Pons (tissue), 1 donor: ENCODE measurements around the gene SUMO1.

Experiments used
- DNase-seq: peaks from one replicate; pipeline ENCODE4 v3.0.0-alpha.2; 2016; ENCODE audit warnings: low spot score

SUMO1 gene

DNA sequence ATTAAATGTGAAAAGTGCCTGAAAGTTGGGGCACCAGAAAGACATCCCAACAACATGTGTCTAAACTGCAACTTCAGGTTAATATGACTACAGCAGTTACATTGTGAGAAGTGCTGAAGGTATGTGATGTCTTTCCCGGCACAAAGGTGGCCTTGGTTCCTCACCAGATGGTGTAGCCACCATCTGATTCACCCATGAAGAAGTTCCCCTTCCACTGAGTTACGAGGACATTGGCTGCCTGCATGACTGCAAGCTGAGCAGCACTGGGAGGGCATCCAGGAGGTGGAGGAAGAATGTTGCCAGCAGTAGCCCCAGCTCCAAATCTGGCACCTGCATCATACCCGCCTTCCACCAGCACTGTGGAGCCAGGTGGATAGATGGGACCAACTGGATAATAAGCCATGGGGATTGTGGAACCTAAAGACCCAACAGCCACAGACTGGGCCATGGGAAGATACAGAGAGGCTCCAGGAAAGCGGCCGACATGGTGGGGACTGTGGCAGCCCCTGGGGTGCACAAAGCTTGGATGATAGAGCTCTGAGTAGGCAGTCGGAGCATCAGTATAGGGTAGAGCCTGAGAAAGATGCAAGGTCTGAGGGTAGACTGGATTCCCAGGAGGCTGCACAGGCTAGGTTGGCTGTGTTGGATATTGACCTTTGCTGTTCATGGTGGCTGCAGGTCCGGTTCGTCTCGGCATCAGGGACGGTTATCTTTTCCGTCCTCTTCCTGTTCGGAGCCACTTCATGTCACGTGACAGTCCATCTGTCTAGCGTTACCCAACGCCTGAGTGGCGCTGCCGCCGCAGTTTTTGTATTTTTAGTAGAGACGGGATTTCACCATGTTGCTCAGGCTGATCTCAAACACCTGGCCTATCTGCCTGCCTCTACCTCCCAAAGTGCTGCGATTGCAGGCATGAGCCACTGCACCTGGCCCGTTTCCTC, 36.9 kb downstream of the SUMO1 start:
- DNase-seq: no peak

DNA sequence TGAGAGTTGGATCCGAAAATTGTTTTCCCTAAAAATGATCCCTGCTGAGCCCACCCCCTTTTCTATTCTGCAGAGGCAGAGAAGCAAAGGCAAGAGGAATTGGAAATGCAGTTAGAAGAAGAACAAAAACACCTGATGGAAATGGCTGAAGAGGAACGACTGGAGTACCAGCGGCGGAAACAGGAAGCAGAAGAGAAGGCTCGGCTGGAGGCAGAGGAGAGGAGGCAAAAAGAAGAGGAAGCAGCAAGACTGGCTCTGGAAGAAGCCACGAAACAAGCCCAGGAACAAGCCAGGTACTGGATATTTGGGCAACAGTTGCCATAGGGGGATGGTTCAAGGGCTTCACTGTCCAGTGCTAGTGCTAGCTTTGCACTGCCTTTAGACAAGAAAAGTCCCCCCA, 41.7 kb downstream of the SUMO1 start:
- no peak for DNase-seq

DNA sequence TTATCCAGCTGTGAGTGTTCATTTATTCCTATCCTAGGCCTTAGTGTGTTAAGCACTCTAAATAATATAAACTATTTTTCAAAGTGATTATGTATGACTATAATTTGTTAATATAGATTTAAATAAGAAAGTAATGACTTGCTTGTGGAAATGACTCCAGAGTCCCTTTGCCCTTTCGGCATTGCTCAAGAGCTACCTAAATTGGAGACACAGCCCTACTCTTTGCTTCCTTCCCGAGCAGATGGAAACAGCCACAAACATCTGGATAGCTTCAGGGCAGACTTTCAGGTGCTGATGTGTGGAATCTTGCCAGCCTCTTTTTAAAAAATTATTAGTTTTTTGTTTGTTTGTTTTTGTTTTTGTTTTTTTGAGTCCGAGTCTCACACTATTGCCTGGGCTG, 44.0 kb downstream of the SUMO1 start:
- DNase-seq: no peak

DNA sequence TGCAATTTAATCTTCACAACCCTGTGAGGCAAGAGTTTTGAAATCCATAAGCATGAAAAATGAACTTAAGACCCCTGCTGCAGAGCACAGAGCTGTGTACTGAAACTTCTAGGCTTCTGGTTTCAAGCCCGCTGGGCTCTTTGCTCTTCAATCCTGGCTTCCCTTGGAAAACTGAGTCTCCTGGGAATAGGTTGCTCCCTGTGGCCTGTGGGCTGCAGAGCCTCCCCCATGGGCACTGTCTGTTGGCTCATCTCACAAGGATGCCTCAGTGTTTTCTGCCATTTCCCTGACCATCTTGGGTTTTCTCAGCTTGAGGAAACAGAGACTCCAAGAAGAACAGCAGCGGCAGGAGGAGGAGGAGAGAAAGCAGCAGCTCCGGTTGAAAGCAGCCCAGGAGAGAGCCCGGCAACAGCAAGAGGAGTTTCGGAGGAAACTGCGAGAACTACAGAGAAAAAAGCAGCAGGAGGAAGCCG, 44.5 kb downstream of the SUMO1 start:
- no peak for DNase-seq

DNA sequence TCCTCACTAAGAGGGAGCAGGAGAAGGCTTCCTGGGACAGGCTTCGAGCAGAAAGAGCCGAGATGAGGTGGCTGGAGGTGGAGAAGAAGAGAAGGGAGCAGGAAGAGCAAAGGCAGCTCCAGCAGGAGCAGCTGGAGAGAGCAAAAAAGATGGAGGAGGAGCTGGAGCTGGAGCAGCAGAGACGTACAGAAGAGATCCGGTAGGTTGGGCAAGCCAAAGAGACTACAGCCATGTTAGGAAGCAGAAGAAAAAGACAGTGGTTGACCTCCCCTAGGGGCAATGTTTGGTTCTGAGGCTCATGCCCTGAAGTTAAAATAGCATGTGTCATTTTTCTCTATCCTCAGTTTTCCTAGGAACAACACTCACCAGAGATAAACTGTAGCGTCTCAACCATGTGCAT, 45.1 kb downstream of the SUMO1 start:
- no peak for DNase-seq

DNA sequence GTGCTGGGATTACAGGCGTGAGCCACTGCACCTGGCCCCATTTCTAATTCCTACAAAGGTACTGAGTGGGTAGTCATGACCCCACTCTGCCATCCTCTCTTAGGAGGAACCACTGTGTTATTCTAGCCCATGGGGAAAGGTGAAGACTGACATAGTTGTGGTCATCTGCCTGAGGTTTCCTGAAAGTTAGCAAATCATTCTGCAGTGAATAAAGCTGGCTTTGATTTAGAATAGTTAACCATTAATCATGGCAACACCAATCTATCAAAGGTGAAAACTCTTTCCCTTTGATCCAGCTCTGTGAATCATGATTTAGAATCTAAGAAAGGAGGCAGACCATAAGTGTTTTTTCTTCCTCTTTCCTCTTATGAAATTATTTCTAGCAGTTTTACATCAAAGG, 50.8 kb downstream of the SUMO1 start:
- no peak for DNase-seq

DNA sequence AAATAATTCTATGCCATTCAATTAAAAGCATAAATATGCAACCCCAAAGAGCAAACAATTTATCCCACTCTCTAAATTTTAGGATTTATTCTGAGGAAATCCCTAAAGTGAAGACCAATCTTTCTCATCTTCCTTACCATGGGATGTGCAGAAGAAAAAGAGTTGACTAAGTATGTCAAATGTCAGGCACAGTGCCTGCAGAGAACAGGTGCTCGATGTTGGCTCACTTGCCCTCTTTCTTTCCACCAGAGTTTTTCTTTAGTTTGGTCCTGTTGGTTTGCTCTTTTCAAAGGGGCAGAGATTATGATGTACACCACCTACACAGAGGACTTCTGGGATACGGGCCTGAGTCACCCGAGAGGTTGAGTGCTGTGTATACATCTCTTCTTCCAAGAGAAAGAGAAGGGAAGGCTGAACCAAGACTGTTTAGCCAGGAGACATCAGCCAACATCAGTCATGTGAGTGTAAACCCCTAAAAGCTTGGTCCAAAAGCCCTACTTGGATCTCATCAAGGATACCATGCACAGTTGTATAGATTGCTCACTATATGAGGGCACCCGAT, 51.7 kb downstream of the SUMO1 start:
- no peak for DNase-seq

DNA sequence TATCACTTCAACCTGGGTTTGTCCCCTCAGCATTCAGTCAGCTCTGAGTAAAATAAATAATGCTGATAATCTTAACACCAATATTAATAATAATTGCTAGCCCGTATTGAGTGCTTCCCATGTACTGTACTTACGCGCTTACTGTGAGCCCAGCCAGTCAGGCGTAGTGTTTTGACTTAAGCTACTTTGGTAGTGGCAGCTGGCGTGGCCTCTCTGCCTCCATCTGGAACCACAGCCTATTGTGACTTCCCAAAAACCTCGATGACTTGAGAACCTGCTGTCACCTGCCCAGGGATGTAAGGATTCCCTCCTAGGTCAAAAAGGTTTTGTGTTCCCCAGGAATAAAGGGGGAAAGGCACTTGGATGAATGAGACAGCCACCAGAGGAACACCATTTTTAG, 53.2 kb downstream of the SUMO1 start:
- DNase-seq: no peak

DNA sequence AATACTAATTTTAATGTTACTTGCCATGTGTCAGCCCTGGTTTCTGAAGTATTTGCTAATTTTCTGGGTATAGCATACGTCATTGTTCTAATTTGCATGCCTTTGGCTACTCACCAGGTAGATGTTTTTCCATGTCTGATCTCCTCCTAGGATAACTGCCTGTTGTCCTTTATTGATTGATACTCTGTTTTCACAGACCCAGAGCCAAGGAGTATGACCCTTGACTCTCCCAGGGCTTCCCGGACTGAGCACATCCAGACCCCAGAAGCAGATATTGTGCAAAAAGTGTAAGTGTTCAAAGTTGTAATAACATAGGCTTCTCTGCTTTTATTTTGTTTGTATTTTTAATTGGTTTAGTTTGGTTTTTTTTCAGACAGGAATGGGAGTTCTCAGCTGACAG, 53.8 kb downstream of the SUMO1 start:
- DNase-seq: no peak

DNA sequence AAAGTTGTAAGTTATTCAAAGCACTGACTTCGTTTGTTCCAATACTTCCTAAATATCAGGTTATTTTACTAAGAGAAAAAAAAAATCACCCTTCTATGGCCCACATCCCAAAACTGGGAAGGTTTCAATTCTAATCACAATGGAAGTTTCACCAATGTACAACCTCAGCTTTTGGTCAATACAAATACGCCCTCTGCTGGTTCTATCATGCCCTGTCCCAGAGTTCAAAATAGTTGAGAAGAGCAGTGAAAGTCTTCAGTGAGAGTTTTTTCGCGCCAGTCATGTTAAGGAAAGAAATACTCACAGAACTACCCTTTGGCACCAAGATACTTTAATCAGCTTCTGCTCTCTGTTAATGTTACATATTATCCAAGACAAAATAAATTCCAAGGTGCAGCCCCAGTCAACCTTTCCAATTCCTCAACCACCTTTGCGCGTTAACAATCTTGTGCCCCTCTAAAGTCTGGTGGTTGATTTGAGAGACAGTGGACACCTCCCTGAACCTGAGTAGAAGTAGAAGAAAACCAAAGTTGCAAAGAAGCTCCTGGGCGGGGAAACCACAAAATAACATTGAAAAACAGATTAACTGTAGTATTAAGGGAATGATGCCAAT, 59.9 kb downstream of the SUMO1 start:
- DNase-seq: peak; percentile 71

DNA sequence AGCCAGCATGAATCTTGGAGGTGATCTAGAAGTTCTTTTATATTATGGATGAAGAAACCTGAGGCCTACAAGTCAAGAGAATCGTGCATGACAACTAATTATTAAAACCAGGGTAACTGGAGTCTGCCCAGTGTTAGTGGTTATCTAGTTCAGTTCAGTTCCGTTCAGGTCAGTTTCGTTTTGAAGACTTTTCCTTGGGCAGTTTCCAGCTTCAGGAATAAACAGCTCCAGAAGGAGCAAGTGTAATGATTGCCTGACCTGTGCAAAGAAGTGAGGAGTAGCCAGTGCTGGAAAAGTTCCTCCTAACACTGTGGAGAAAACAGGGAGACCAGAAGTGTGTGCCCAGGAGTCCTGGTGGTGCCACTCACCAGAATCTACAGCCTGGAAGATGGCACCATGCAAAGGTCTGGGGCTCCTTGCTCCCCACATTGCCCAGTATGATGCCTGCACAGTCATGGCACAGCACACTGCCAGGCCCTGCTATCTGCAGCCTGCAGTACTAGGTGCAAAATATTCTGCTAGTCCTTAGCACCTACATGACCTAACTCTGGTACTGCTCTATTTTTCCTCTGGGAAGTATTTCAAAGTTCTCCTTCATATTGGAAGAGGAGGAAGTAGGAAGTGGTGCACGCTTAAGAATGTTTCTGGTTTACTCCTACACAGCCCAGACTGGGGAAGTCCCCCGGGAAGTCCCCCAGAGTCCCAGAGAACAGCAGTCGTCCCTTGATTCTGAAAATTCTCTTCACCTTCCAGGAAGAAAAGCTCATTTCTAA, 65.8 kb downstream of the SUMO1 start:
- DNase-seq: no peak

DNA sequence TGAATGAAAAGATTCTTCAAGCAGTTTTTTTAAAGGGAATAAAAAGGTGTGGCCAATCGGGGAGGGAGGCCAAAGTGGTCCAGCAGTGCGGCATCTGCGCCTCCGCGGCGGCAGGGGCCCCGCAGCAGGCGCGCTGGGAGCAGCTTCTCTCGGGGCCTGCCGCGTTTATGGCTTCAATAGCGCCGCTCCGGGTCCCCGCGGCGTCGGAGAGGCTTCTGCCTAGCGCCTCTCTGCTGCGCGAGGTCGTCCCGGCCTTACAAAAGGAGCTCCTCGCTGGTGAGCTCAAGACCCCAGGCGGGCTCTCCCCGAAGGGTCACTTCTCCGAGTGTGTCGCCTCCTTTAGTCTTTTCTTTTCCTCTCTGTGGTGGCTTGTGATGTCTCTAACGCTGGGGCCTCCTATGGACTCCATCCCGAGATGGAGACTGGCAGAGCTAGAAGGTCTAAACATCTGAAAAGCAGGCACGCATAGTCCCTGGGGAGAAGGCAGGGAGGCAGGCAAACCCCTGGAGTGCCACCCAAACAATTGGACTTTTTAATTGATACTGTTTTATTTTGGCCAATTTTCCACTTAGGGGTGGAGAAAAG, 67.1 kb downstream of the SUMO1 start:
- DNase-seq: no peak

DNA sequence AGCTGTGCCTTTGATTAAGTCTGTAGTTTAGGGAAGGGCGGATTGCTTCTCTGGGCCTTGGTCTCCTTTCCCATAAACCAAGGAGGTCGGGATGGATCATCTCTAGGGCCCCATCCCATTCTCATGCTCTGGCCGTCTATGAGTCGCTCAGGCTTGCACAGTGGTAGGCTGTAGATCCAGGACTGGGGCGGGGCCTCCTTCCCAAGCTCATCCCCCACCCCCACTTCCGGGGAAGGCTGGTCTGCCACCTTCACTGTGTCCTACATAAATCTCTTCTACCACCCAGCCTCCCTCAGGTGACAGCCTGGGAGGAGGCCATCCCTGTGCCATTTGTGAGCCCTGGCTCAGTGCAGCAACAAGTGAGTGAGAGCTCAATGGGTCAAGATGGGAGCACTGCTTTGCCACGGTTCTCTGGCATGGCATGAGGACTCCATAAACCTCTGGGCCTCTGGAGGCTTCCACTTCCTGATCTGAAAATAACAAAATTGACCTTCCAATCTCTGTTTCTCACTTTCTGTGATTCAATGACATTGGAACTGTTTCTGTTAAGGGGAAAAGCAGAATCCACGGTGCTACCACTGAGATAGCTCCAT, 68.5 kb downstream of the SUMO1 start:
- DNase-seq: no peak

DNA sequence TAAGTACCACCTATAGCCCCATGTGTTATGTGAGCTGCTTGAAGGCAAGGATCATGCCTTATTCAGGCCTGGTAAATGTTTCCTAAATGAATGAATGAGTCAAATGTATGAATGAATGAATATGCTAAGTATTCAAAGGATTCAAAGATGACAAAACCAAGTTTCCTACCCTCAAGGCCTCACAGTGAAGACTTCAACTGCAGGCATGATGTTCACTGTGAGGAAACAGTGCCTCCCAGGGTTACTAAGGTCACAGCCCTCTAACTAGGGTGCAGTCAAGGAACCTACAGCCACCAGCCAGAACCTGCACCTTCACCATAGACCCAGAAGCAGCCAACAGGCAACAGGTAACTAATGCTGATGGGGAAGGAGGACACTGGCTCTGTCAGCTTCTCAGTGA, 69.3 kb downstream of the SUMO1 start:
- DNase-seq: no peak

DNA sequence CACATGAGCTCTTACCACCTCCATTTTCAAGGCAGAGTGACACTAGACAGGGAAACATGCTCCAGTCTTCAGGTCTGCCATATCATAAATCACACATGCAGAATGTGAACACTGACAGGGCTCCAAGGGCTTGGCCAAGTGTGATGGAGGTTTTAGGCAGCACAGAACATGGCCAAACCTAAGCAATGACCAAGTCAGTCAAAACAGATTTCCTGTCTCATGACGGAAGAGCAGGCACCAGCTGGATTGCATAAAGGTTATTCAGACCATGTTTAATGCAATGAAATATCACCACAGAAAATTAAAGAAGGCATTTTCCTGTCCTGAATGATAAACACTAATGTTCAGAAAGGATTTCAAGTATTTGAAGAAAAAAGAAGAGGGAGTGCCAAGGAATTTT, 72.5 kb downstream of the SUMO1 start:
- DNase-seq: no peak

DNA sequence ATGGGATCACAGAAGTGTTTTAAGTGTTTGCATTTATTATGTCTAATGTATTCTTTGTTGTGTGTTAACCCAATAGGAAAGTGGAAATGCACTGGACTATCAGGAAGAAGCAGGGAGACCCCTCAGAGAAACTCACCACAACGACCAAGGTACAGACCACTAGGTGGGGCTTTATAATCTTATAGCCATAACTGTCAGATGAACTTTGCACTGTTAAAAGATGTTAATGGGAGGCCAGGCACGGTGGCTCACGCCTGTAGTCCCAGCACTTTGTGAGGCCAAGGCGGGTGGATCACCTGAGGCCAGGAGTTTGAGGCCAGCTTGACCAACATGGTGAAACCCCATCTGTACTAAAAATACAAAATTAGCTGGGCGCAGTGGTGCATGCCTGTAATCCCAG, 73.2 kb downstream of the SUMO1 start:
- DNase-seq: no peak

DNA sequence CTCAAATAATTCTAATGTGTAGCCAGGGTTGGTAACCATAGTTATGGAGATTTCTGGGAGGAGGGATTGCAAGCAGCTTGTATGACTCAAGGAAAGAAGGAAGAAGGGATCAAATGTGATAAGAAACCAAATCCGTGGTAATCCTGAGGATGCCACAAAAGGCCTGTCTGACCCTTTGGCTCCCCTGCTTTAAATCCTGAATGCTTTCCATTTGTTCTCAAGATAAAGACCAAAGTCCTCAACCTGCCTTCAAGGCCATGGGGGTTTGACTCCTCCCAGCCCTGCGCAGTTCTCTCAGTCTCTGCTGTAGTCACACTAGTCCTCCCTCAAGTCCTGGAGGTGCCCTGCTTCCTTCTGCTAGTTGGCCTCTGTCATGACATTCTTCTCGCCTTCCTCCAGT, 74.0 kb downstream of the SUMO1 start:
- DNase-seq: no peak

DNA sequence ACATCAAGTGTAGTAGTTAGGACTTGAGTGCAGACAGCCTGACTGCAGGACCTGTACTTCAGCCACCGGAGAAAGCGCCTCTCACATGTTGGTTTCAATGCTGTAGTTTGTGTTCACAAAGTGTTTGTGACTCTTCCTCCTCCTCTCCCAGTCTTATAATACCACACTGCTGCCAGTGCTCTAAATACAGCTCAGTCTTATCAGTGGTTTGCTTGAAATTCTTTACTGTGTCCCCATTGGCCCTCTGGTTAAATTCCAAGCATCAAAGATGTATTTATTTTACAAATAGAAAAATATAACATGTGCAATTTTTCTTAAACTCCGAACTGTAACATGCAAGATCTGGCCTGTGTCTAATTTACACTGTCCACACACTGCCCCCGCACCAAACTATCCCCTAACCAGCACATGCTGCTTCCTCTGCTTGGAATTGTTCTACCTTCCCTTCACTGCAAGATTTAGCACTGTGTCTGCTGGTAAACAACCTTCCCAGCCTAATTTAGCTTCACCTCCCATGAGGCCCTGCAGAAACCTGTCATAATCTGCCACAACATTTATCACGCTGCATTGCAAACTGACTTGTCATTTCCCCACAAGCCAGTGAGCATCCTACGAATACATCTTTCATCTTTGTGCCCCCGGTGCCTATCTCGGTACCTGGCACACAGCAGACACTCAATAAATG, 77.1 kb downstream of the SUMO1 start:
- no peak for DNase-seq

DNA sequence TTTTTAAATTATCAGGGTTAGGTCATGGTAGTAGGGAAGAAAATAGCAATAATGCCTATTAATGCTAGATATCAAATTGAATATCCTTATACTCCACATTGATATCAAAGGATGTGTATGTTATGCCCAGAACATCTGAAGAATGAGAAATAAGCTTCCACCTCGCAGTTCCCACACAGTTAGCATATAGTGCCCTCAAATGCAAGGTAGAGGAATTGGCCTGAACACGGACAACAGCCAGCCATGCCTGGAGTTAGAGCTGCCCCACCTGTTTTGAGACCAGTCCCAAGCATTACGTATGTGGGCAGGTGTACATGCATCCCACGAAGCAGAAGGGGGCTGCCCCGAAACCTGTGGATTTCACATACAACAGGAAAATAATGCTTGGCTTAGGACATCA, 79.6 kb downstream of the SUMO1 start:
- DNase-seq: no peak

DNA sequence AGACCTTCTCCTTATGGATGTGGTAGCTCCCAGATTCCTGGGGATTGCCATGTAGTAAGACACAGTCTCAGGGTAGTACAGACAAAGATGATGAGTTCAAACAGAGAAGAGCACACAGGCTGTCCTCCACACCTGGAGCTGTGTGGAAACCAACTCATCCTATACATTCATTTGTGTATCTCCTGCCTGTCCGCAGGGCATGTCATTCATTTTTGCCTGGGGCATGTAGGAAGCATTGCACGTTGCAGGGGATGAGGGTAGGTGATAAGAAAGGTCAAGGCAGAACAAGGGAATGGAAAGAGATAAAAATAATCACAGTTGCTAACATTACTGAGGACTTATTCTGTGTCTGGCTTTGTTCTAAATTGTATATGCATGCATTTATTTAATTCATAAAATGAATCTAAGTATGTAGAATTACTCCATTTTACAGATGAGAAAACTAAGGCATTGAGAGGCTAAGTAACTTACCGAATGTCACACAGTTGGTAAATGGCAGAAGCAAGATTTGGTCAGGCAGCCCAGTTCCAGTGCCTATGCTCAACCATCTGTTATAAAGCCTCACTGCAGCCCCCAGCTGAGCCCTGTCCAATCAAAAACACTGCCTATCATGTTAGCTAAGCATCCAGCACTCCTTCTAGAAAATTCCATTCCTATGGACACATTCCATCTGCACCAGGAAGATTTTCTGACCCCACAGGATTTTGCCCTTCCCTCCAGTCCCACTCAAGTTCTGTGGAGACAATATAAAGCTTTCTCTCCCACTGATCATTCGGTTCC, 81.0 kb downstream of the SUMO1 start:
- DNase-seq: no peak
